GM04503 (cell line): ENCODE measurements around the gene ZCWPW1.
"Not testable (repeated sequence)": the region's sequence is repeated elsewhere in the genome, so short reads cannot be mapped to it uniquely, and the experiment has no call there.

ENCODE experiments used
- DNase-seq: peaks from one replicate; pipeline ENCODE4 v3.0.0-alpha.2; 2012; ENCODE audit warnings: low read depth

ZCWPW1 gene

GRCh38 chr7:100353685-100354330, 74.7 kb downstream of the ZCWPW1 start:
- DNase-seq = no peak

- DNase-seq = no peak
These were observed 75.4 kb downstream of the ZCWPW1 start for GRCh38 chr7:100352984-100353684.

- not testable (repeated sequence) for DNase-seq
These were observed 76.2 kb downstream of the ZCWPW1 start for GRCh38 chr7:100352230-100352781.

GRCh38 chr7:100351657-100352058, 76.8 kb downstream of the ZCWPW1 start:
- DNase-seq = no peak
